Left lung (tissue), 14 donors: ENCODE results near the gene KIZ. TPM values are rescaled to one million over a fixed set of nuclear protein-coding genes. Genes with fewer than 3 reads are reported as not detected.

Experiments used
- ATAC-seq: fragments of 200-7000 bp; cut with Tn5 transposase; one replicate; pipeline ENCODE4 v1.9.1; 2020; ENCODE audit warnings: moderate library complexity
- DNase-seq, 4 donors: peaks; one replicate each; pipeline ENCODE4 v3.0.0-alpha.2; 2013 to 2020
- H3K27ac ChIP-seq, 2 donors: fragments of 200-600 bp; sonication (generic) in 1 of 2; one replicate each; pipeline versions ENCODE4 v1.5.0 to v1.8.0; 2020 to 2021
- H3K27me3 ChIP-seq, 2 donors: fragments of 200-600 bp; sonication (generic) in 1 of 2; one replicate each; pipeline versions ENCODE4 v1.5.0 to v1.8.0; 2020 to 2021
- H3K36me3 ChIP-seq, 2 donors: fragments of 200-600 bp; sonication (generic) in 1 of 2; one replicate each; pipeline versions ENCODE4 v1.5.0 to v1.8.0; 2020 to 2021
- H3K4me1 ChIP-seq, 2 donors: fragments of 200-600 bp; one replicate each; pipeline ENCODE4 v1.8.0; 2021
- H3K4me3 ChIP-seq, 2 donors: fragments of 200-600 bp; sonication (generic) in 1 of 2; one replicate each; pipeline versions ENCODE4 v1.5.0 to v1.8.0; 2020 to 2021; ENCODE audit warnings: mild to moderate bottlenecking in 1 of 2
- H3K9me3 ChIP-seq, 2 donors: fragments of 200-600 bp; sonication (generic) in 1 of 2; one replicate each; pipeline versions ENCODE4 v1.5.0 to v1.8.0; 2020 to 2021
- intact Hi-C, 2 donors: fragments of 100-400 bp; cut with DNase I; formaldehyde crosslinking; loops; one replicate each; pipeline versions ENCODE4 v1.11.2 to v1.14.2; 2022
- long read RNA-seq, 12 donors: library from polyadenylated mRNA in 2 of 12; unstranded in 2 of 12; transcript quantifications; one replicate each; pipeline ENCODE4 v2.0.0 and lab custom pipeline, GENCODE V29; 2019 to 2026
- polyA plus RNA-seq, 6 donors: library from polyadenylated mRNA; unstranded; fragments of 120-200 nt; gene quantifications; one replicate each; pipeline ENCODE4 v1.2.1, GENCODE V29; 2013; ENCODE audit not compliant: insufficient read length in 6 of 6
- total RNA-seq, 2 donors: library from RNA; stranded (reverse); fragmentation: NEBNext Ultra II Directional; extraction: Animal tissue kit (Norgen Biotek cat#: 25700); gene quantifications; one replicate each; pipeline ENCODE4 v1.2.1, GENCODE V29; 2021
- TF ChIP-seq, protein P1 (sequence below), 2 donors: fragments of 200-600 bp; sonication (generic) in 1 of 2; IDR thresholded peaks; one replicate each; pipeline versions ENCODE4 v1.5.0 to v1.8.0; 2021; ENCODE audit warnings: antibody characterized with exemption in 2 of 2
- donor health status: DM: no; HTN: yes; CAD: no.
- donor health status: DM: no; HTN: no; CAD: no.

KIZ gene, protein sequence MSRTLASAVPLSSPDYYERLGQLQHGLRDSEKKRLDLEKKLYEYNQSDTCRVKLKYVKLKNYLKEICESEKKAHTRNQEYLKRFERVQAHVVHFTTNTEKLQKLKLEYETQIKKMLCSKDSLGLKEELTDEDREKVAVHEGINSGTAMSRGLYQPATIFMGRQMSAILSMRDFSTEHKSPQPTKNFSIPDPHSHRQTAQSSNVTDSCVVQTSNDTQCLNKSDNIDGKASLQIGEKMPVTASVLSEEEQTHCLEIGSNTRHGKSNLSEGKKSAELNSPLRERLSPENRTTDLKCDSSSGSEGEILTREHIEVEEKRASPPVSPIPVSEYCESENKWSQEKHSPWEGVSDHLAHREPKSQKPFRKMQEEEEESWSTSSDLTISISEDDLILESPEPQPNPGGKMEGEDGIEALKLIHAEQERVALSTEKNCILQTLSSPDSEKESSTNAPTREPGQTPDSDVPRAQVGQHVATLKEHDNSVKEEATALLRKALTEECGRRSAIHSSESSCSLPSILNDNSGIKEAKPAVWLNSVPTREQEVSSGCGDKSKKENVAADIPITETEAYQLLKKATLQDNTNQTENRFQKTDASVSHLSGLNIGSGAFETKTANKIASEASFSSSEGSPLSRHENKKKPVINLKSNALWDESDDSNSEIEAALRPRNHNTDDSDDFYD
- 10 to 100 TPM; 10.4 to 20.5 TPM for total RNA-seq
- polyA plus RNA-seq: 10 to 100 TPM; 23.1 to 30.6 (median 27.9) TPM
- long read RNA-seq, donor 1, partial matches to known transcripts: 6 of 8 reads
- long read RNA-seq, donor 1, other reads (novel, unspliced or antisense): 0 of 8 reads
- long read RNA-seq, donor 2, partial matches to known transcripts: 621 of 621 reads
- long read RNA-seq, donor 2, other reads (novel, unspliced or antisense): 0 of 621 reads
- long read RNA-seq, donor 3, partial matches to known transcripts: 0 of 3 reads
- long read RNA-seq, donor 3, other reads (novel, unspliced or antisense): 0 of 3 reads
- long read RNA-seq, donor 4, partial matches to known transcripts: 2 of 5 reads
- long read RNA-seq, donor 4, other reads (novel, unspliced or antisense): 2 of 5 reads
- long read RNA-seq, donor 5, partial matches to known transcripts: 0 of 1 reads
- long read RNA-seq, donor 5, other reads (novel, unspliced or antisense): 0 of 1 reads
- long read RNA-seq, donor 6: 0 reads
- long read RNA-seq, donor 7, partial matches to known transcripts: 0 of 3 reads
- long read RNA-seq, donor 7, other reads (novel, unspliced or antisense): 0 of 3 reads
- long read RNA-seq, donor 8, partial matches to known transcripts: 0 of 1 reads
- long read RNA-seq, donor 8, other reads (novel, unspliced or antisense): 0 of 1 reads
- long read RNA-seq, donor 9, partial matches to known transcripts: 46 of 46 reads
- long read RNA-seq, donor 9, other reads (novel, unspliced or antisense): 0 of 46 reads
- long read RNA-seq, donor 10, partial matches to known transcripts: 0 of 3 reads
- long read RNA-seq, donor 10, other reads (novel, unspliced or antisense): 0 of 3 reads
- long read RNA-seq, donor 11: 0 reads
- long read RNA-seq, donor 12, partial matches to known transcripts: 6 of 6 reads
- long read RNA-seq, donor 12, other reads (novel, unspliced or antisense): 0 of 6 reads

DNA sequence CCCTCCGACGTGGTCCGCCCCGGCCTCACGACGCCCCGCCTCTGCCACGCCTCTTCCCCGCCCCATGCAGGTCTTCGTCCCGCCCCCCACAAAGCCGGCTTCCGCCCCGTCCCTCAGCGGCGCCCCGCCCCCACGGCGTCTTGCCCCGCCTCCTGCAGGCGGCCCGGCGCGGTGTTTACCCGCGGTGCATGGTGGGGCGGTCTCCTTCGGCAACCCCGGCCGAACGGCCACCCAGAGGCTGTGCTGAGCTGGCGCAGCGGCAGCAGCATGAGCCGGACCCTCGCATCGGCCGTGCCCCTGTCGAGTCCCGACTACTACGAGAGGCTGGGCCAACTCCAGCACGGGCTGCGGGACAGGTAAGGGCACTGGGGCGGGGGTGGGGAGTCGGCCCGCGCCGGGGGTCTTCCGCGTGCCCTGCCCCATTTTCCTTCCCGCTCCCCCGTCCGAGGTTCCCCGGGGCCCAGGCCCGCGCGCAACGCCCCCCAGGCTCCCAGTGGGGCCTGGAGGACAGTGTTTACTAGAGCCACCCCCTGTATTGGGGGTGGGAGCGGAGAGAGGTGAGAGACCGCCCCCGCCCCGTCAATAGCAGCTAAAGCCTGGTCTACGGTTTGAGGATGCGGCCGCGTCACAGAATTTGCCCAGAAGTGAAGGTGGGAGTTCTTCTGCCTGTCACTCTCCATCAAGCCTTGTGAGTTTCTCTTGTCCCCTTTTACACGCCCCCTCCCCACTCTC, at the start of gene KIZ:
KIZ (plus strand) TSS at position 234 of the 732 bp plus-strand sequence; CDS start at position 268, 34 bp downstream.
- ATAC-seq: peak; percentile 100
- Histone ChIP-seq H3K36me3 (no peaks in the 10 kb centered on the region), H3K4me1 (peaks cover 5 to 18% of the 10 kb centered on the region in 2 donors), H3K9me3 (no peaks in the 10 kb centered on the region), H3K27me3 (no peaks in the 10 kb centered on the region), H3K4me3 (peak within 1 kb of the TSS; percentile 83 to 98), H3K27ac (peak within 1 kb of the TSS; percentile 65 to 72)
- TF ChIP-seq, protein P1, sequence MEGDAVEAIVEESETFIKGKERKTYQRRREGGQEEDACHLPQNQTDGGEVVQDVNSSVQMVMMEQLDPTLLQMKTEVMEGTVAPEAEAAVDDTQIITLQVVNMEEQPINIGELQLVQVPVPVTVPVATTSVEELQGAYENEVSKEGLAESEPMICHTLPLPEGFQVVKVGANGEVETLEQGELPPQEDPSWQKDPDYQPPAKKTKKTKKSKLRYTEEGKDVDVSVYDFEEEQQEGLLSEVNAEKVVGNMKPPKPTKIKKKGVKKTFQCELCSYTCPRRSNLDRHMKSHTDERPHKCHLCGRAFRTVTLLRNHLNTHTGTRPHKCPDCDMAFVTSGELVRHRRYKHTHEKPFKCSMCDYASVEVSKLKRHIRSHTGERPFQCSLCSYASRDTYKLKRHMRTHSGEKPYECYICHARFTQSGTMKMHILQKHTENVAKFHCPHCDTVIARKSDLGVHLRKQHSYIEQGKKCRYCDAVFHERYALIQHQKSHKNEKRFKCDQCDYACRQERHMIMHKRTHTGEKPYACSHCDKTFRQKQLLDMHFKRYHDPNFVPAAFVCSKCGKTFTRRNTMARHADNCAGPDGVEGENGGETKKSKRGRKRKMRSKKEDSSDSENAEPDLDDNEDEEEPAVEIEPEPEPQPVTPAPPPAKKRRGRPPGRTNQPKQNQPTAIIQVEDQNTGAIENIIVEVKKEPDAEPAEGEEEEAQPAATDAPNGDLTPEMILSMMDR (IDR thresholded peaks at IDR 0.05): peak; percentile 20 to 54
- DNase-seq: peak; percentile 94 to 100 (median 98)
- intact Hi-C loops: no loop called here

DNA sequence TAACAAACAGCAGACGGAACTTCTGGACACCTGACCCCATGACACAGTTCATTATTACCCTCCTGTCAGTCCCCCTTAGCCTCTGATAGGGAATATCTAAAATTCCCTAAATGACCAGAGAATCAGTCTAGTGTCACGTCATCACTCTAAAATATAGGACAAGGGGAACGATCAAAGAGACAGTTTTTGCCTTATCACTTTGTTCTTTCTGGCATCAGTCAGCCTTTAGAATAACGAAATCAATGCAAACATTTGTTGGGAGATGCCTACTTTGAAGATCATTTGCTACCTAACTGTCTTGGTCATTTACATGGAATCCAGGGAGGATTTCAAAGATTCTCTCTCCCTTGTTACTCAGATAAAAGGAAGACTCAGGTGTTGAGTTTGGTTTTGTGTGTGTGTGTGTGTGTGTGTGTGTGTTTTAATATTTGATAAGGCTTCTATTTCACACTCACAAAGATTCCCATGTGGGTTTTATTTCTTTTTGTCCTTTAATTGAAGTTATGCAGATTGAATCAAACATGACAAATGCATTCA, 48.0 kb upstream of the KIZ start:
- no peak for DNase-seq
- Histone ChIP-seq H3K27me3 (peaks cover 0 to 47% of the 10 kb centered on the region in 2 donors), H3K4me1 (no peaks in the 10 kb centered on the region), H3K4me3 (no peak overlapping the region), H3K27ac (no peak overlapping the region), H3K36me3 (no peaks in the 10 kb centered on the region), H3K9me3 (no peaks in the 10 kb centered on the region)
- TF ChIP-seq, protein P1 (IDR thresholded peaks at IDR 0.05): no peak
- intact Hi-C loops: no loop called here
- no peak for ATAC-seq

DNA sequence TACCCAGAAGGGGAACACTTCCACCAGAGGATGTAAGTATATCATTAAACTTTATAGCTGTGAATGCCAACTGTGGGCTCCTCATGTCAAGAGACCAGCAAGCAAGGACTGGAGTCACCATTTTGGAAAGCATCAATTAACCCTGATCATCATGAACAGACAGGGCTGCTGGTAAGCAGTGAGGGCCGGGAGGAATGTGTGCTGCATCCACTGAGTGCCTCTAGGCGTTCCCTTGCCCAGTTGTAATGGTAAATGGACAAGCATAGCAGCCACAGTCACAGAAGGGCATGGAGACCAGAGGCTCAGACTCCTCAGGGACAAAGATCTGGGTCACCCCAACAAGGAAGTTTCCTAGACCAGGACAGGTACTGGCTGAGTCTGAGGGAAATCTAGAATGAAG, 43.3 kb upstream of the KIZ start:
- H3K9me3 ChIP-seq: no peaks in the 10 kb centered on the region
- ATAC-seq: no peak
- DNase-seq: no peak
- TF ChIP-seq, protein P1 (IDR thresholded peaks at IDR 0.05): no peak
- H3K36me3 ChIP-seq: no peaks in the 10 kb centered on the region
- H3K27me3 ChIP-seq: peaks cover 3 to 65% of the 10 kb centered on the region in 2 donors
- H3K4me1 ChIP-seq: no peaks in the 10 kb centered on the region
- H3K4me3 ChIP-seq: no peak overlapping the region
- no peak overlapping the region for H3K27ac ChIP-seq
- intact Hi-C loops: no loop called here

DNA sequence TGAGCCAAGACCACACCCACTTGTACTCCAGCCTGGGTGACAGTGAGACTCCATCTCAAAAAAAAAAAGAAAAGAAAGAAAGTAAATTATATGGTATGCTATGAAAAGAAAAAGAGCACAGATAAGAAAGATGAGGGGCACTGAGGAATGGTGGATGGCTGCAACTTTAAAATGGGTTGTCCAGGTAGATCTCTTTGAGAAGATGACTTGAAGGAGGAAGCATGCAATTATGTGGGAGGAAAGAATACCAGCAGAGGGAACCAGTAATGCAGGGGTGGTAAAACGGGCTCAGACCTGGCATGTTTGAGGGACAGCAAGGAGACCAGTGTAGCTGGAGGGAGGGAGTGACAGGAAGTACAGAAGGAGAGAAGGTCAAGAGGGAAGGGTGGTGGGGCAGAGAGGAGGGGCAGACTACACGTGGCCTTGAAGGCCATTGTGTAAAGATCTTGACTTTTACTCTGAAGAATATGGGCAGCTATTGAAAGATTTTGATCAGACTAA, 42.0 kb upstream of the KIZ start:
- no peak overlapping the region for H3K27ac ChIP-seq
- H3K27me3 ChIP-seq: peaks cover 13 to 72% of the 10 kb centered on the region in 2 donors
- ATAC-seq (no peak), DNase-seq (no peak)
- TF ChIP-seq, protein P1 (IDR thresholded peaks at IDR 0.05): no peak
- intact Hi-C loops: no loop called here
- H3K36me3 ChIP-seq: no peaks in the 10 kb centered on the region
- no peak overlapping the region for H3K4me3 ChIP-seq
- no peaks in the 10 kb centered on the region for H3K4me1 ChIP-seq
- no peaks in the 10 kb centered on the region for H3K9me3 ChIP-seq
